Heart right ventricle (tissue), 16 donors: ENCODE measurements around the gene ADAMTS2. TPM values are rescaled to one million over a fixed set of nuclear protein-coding genes. Genes with fewer than 3 reads are reported as not detected.
A peak's percentile ranks its signal among the peaks of the same experiment; 100 is the strongest.

Experiments
- ATAC-seq, 8 donors: fragments of 200-7000 bp; cut with Tn5 transposase; one replicate each; pipeline ENCODE4 v1.9.1; 2020; ENCODE audit warnings: mild to moderate bottlenecking in 8 of 8, moderate library complexity in 8 of 8, moderate number of reproducible peaks in 1 of 8
- DNase-seq, 2 donors: peaks; one replicate each; pipeline ENCODE4 v3.0.0-alpha.2; 2020
- H3K27ac ChIP-seq, 10 donors: fragments of 200-600 bp; sonication (generic) in 2 of 10; one replicate each; pipeline versions ENCODE4 v1.5.0 to v1.8.0; 2020 to 2022; ENCODE audit warnings: mild to moderate bottlenecking in 3 of 10
- H3K27me3 ChIP-seq, 7 donors: fragments of 200-600 bp; one replicate each; pipeline ENCODE4 v1.8.0; 2021 to 2022; ENCODE audit warnings: mild to moderate bottlenecking in 2 of 7
- H3K36me3 ChIP-seq, 9 donors: fragments of 200-600 bp; sonication (generic) in 1 of 9; one replicate each; pipeline versions ENCODE4 v1.5.0 to v1.8.0; 2020 to 2022; ENCODE audit warnings: mild to moderate bottlenecking in 2 of 9
- H3K4me1 ChIP-seq, 9 donors: fragments of 200-600 bp; sonication (generic) in 1 of 9; one replicate each; pipeline versions ENCODE4 v1.5.0 to v1.8.0; 2020 to 2022; ENCODE audit warnings: mild to moderate bottlenecking in 4 of 9
- H3K4me3 ChIP-seq, 10 donors: fragments of 200-600 bp; sonication (generic) in 2 of 10; one replicate each; pipeline versions ENCODE4 v1.5.0 to v1.8.0; 2020 to 2022; ENCODE audit warnings: mild to moderate bottlenecking in 7 of 10, moderate library complexity in 2 of 10
- H3K9me3 ChIP-seq, 11 donors: fragments of 200-600 bp in 10 of 11; sonication (generic) in 2 of 11; one replicate each; pipeline versions ENCODE4 v1.5.0 to v1.8.0; 2013 to 2022; ENCODE audit warnings: mild to moderate bottlenecking in 2 of 11, control low read depth in 1 of 11, moderate library complexity in 1 of 11
- WGBS, 2 donors: extraction: QIAGEN DNeasy Blood & Tissue Kit; methylation state at CpG; one replicate each; pipeline ENCODE4 v1.1.7; 2013; ENCODE audit warnings: inconsistent platforms in 1 of 2; 5-methylcytosine and 5-hydroxymethylcytosine counted together
- intact Hi-C, 10 donors: fragments of 100-400 bp; cut with DNase I; formaldehyde crosslinking; loops; one replicate each; pipeline versions ENCODE4 v1.11.1 to v1.14.2; 2022
- polyA plus RNA-seq, 2 donors: library from polyadenylated mRNA; stranded (reverse); fragments of 200-250 nt; gene quantifications; one replicate each; pipeline ENCODE4 v1.2.3, GENCODE V29; 2013
- total RNA-seq, 10 donors: library from RNA; stranded (reverse); fragmentation: NEBNext Ultra II Directional in 3 of 10; extraction: Animal tissue kit (Norgen Biotek cat#: 25700) in 3 of 10; gene quantifications; one replicate each; pipeline versions ENCODE4 v1.2.1 to v1.2.4, GENCODE V29; 2021 to 2023
- TF ChIP-seq, protein P1 (sequence below), 9 donors: fragments of 200-600 bp; sonication (generic) in 2 of 9; IDR thresholded peaks; one replicate each; pipeline versions ENCODE4 v1.5.0 to v1.8.0; 2021 to 2022; ENCODE audit warnings: antibody characterized with exemption in 9 of 9, mild to moderate bottlenecking in 5 of 9, moderate library complexity in 1 of 9
- donor health status: Arrhythmogenic right ventricular cardiomyopathy.
- donor health status: ischemic (EF 13 %, LVEDD 7.1; RV severe dilation, severe dysfunction).
- donor health status: healthy with polysubstance abuse.
- donor health status: DM: no; HTN: yes; CAD: no.
- donor health status: DM: no; HTN: no; CAD: no.
- donor health status: ischemic (EF 25% LVEDD 6.9; RV normal size, moderate dysfunction).
- donor health status: ischemic (EF 25% LVEDD 5.7; RV mildly dilated, moderate dysfunction).
- donor health status: healthy.
- donor health status: DM: yes; HTN: yes; CAD: no.
- donor health status: Ischemic cardiomyopathy.
- donor health status: ischemic (EF 35%, LVEDD 5.7; RV mildly dilated, moderate dysfunction).
- donor health status: nonischemic (EF 11% LVEDD 7.7; RV severe dilation, severe dysfunction).
- donor health status: DM: yes; HTN: yes; CAD: no.
- donor health status: PGD.
- donor health status: ischemic (EF 29% LVEDD 5.4; RV normal size, mild dysfunction).
- donor health status: nonischemic (EF 23%, LVEDD 6.1; RV moderate dilation, normal function).

The ADAMTS2 gene
- total and polyA plus RNA-seq, 12 donors = 1.7 to 13.5 (median 3.9) TPM

DNA sequence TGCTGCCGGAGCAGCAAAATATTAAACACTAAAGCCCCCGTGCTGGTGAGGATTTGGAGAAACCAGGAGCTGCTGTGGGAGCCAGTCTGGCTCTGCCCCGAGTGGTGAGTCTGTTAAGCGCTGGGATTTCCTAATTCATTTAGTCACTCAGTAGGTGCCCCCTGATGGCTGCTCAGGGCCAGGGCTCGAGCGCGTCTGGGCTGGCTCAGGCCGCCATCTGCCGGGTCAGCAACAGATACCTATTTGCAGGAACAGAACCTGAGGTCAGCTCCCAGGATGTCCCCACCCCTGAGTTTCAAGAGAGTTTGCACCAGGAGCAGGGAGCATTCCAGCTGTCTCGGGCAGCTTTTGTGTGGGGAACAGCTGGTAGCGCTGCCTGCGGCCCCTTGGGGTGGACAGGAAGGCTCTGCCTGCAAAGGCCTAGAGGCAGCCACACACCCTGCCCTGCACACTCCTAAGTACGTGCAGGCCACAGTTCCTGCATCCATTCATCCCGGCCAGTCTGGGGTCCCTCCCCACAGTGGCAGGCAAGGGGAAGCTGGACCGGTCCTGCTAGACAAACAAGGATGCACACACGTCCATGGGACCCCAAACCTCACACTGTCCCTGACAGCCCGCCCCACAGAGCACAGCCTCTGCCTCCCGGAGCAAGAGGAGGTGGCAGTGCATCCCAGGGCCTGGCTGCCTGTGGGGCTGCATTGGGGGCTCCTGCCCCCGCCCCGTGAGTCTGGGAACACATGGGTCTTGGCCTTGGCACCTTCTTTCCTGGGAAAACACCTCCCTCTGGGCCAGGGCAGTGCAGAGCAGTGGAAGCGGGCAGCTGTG is 83.7 kb downstream of the ADAMTS2 start:
- ATAC-seq = no peak
- Histone ChIP-seq H3K9me3 (no peaks in the 10 kb centered on the region), H3K4me3 (no peak overlapping the region), H3K36me3 (no peaks in the 10 kb centered on the region), H3K4me1 (peaks cover 3 to 38% (median 15%) of the 10 kb centered on the region in 9 donors), H3K27me3 (peaks cover 0 to 7% (median 0%) of the 10 kb centered on the region in 7 donors), H3K27ac (no peak overlapping the region)
- TF ChIP-seq, protein P1, sequence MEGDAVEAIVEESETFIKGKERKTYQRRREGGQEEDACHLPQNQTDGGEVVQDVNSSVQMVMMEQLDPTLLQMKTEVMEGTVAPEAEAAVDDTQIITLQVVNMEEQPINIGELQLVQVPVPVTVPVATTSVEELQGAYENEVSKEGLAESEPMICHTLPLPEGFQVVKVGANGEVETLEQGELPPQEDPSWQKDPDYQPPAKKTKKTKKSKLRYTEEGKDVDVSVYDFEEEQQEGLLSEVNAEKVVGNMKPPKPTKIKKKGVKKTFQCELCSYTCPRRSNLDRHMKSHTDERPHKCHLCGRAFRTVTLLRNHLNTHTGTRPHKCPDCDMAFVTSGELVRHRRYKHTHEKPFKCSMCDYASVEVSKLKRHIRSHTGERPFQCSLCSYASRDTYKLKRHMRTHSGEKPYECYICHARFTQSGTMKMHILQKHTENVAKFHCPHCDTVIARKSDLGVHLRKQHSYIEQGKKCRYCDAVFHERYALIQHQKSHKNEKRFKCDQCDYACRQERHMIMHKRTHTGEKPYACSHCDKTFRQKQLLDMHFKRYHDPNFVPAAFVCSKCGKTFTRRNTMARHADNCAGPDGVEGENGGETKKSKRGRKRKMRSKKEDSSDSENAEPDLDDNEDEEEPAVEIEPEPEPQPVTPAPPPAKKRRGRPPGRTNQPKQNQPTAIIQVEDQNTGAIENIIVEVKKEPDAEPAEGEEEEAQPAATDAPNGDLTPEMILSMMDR (IDR thresholded peaks at IDR 0.05) = peak in 3 of 9 donors; percentile 7 to 17 (median 17)
- WGBS, 2 donors = 71 to 75% methylated on average over 21 of the region's 21 CpGs
- no peak for DNase-seq
- intact Hi-C loops = no loop called here

DNA sequence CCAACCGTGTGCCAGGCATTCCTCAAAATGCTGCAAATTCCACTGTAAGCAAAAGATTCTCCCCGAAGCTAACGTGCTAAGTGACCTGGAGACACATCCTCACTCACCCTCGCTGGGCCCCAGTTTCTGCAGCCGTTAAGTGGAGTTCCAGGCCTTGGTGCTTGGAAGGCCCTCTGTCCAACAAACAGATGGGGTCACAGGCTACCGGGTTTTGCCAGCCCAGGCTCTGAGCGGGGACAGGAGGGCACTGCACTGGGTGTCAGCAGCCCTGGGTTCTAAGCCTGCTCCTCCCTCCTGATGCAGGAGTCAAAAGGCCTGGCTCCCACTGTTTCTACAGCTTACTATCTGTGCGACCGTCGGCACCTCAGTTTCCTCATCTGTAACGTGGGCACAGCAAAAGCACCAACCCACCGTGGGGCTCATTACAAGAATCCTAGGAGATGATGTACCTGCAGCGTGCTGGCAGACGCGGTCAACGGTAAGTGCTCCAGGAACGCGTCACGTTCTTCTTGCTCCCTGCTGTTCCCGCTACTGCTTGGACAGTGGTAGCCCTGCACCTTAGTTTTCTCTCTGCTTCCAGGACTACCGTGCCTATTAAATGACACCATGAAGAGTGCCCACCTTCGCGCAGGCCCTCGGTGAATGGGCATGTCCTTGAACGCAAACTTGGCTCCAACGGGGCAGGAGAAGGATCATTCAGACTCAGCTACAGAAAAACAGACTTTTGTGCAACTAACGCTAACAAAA is 84.8 kb downstream of the ADAMTS2 start:
- Histone ChIP-seq H3K27me3 (peaks cover 0 to 7% (median 0%) of the 10 kb centered on the region in 7 donors), H3K36me3 (no peaks in the 10 kb centered on the region), H3K4me3 (no peak overlapping the region), H3K4me1 (peaks cover 3 to 28% (median 7%) of the 10 kb centered on the region in 9 donors), H3K9me3 (no peaks in the 10 kb centered on the region), H3K27ac (no peak overlapping the region)
- intact Hi-C loops = no loop called here
- DNase-seq (no peak), ATAC-seq (no peak)
- TF ChIP-seq, protein P1 (IDR thresholded peaks at IDR 0.05) = no peak
- 91 to 94% methylated on average over 27 of the region's 27 CpGs for WGBS, 2 donors

DNA sequence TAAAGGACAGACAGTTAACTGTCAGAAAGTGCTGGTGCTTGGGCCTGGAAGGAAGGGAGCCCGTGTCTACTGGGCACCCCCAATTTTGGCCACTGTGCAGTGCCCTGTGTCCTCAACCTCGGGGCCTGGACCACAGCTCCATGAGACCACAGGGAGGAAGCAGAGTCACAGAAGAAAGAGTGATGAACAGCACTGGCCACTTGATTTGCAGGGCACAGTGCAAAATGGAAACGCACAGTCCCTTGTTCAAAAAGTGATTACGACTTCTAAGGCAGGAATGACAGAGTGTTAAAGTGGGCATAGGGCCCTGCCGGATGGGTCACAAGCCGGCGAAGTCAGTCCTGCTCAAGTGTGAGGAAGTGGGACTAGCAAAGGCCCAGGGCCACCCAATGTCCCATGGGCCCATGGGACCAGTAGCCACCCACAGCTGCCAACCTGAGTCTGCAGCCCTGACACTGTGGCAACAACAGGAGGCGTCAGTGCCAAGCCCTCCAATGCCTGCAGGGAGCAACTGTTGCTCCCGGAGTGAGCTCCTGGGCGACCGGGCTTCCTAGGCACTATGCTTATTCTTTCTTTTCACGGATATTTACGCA is 85.4 kb downstream of the ADAMTS2 start:
- TF ChIP-seq, protein P1 (IDR thresholded peaks at IDR 0.05) = no peak
- WGBS, 2 donors = 91 to 95% methylated on average over 13 of the region's 13 CpGs

More for the DNA sequence above, 85.4 kb downstream of the ADAMTS2 start:
- intact Hi-C loops = no loop called here
- DNase-seq (no peak), ATAC-seq (no peak)
- Histone ChIP-seq H3K4me3 (no peak overlapping the region), H3K9me3 (no peaks in the 10 kb centered on the region), H3K27ac (no peak overlapping the region), H3K27me3 (peaks cover 0 to 7% (median 0%) of the 10 kb centered on the region in 7 donors), H3K36me3 (no peaks in the 10 kb centered on the region), H3K4me1 (peaks cover 0 to 21% (median 0%) of the 10 kb centered on the region in 9 donors)
